ENCODE measurements around the gene ZNF503. TPM values are rescaled to one million over a fixed set of nuclear protein-coding genes. Genes with fewer than 3 reads are reported as not detected.
A peak's percentile ranks its signal among the peaks of the same experiment; 100 is the strongest.

The ZNF503 gene
- total and polyA plus RNA-seq, 8 donors = 13.8 to 41.2 (median 23.4) TPM

DNA sequence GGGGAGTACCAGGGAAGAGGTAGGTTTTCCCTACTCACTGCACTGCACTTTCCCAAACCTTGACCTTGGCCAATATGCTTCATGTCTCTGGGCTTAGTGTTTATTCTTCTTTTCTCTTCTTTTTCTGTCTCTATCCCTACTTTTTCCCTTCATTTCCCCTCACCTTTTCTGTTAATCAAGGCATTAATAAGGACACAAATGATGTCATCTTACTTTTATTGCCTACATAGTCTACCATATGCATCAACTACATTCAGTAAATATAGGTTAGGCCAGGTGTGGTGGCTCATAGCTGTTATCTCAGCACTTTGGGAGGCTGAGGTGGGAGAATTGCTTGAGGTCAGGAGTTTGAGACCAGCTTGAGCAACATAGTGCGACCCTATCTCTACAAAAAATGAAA is 13.0 kb upstream of the ZNF503 start:
- FAIRE-seq (no peak), DNase-seq (no peak), ATAC-seq (no peak)
- no peak overlapping the region for H3K27ac ChIP-seq
- H3K9me3 ChIP-seq = no peaks in the 10 kb centered on the region
- no peaks in the 10 kb centered on the region for H3K36me3 ChIP-seq
- H3K4me1 ChIP-seq = peaks cover 0 to 4% (median 0%) of the 10 kb centered on the region in 3 donors
- H3K27me3 ChIP-seq = no peaks in the 10 kb centered on the region
- 93 to 95% methylated on average over 1 of the region's 1 CpG for whole genome bisulfite sequencing, 2 donors
- TF ChIP-seq, protein P1, sequence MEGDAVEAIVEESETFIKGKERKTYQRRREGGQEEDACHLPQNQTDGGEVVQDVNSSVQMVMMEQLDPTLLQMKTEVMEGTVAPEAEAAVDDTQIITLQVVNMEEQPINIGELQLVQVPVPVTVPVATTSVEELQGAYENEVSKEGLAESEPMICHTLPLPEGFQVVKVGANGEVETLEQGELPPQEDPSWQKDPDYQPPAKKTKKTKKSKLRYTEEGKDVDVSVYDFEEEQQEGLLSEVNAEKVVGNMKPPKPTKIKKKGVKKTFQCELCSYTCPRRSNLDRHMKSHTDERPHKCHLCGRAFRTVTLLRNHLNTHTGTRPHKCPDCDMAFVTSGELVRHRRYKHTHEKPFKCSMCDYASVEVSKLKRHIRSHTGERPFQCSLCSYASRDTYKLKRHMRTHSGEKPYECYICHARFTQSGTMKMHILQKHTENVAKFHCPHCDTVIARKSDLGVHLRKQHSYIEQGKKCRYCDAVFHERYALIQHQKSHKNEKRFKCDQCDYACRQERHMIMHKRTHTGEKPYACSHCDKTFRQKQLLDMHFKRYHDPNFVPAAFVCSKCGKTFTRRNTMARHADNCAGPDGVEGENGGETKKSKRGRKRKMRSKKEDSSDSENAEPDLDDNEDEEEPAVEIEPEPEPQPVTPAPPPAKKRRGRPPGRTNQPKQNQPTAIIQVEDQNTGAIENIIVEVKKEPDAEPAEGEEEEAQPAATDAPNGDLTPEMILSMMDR (IDR thresholded peaks at IDR 0.05) = no peak
- H3K4me3 ChIP-seq = no peak overlapping the region
- intact Hi-C loops (cut with DNase I) = loop anchor here in 2 of 3 donors (10.0 kb wide), 2 partner anchors 310 to 490 kb away; no protein-coding TSS in a partner anchor

DNA sequence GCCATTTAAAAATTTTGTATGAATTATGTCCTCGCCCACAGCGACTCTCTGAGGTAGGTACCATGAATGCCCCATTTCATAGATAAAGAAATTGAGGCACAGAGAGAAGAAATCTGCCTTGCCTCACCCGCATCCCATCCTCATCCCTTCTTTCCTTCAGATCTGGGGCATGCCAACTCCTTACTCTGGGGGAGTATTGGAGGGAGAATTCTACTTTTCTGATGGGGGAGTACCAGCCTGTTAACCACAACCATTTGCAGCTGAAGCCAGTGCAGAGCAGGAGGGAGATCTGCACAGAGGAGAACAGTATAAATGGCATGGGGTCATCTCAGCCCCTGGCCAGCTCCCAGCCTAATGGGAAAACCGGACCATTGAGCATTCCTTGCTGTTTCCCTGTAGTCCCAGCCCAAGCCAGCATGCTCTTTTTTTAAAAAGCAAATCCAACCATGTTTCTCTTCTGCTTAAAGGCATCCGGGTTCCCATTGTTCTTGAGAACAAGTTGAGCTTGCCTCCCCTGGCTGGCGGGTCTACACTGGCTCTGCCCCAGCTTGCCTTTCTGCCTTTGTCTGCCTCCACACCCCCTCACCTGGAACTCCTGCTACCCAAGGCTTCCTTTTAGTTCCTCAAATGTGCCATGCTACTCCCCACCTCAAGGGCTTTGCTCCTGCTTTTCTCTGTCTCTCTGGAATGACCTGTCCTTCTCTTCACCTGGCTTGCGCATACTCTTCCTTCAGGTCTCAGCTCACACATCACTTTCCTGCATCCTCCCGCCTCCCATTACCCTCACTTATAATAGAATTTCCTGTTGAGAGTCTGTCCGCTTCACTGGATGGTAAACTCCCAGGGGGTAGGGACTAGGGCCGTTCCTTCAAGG is 8.8 kb upstream of the ZNF503 start:
- peak overlapping the region in 1 of 4 donors; percentile 84 for H3K27ac ChIP-seq
- ATAC-seq (no peak), FAIRE-seq (no peak), DNase-seq (no peak)
- H3K4me1 ChIP-seq = peaks cover 0 to 4% (median 0%) of the 10 kb centered on the region in 3 donors
- intact Hi-C loops (cut with DNase I) = loop anchor here in 2 of 3 donors (10.0 kb wide), 2 partner anchors 314 to 494 kb away; no protein-coding TSS in a partner anchor
- TF ChIP-seq, protein P1 (IDR thresholded peaks at IDR 0.05) = no peak
- H3K9me3 ChIP-seq = no peaks in the 10 kb centered on the region
- no peaks in the 10 kb centered on the region for H3K27me3 ChIP-seq
- peak overlapping the region in 1 of 4 donors; percentile 61 for H3K4me3 ChIP-seq
- no peaks in the 10 kb centered on the region for H3K36me3 ChIP-seq
- 77 to 80% methylated on average over 10 of the region's 10 CpGs for WGBS, 2 donors

DNA sequence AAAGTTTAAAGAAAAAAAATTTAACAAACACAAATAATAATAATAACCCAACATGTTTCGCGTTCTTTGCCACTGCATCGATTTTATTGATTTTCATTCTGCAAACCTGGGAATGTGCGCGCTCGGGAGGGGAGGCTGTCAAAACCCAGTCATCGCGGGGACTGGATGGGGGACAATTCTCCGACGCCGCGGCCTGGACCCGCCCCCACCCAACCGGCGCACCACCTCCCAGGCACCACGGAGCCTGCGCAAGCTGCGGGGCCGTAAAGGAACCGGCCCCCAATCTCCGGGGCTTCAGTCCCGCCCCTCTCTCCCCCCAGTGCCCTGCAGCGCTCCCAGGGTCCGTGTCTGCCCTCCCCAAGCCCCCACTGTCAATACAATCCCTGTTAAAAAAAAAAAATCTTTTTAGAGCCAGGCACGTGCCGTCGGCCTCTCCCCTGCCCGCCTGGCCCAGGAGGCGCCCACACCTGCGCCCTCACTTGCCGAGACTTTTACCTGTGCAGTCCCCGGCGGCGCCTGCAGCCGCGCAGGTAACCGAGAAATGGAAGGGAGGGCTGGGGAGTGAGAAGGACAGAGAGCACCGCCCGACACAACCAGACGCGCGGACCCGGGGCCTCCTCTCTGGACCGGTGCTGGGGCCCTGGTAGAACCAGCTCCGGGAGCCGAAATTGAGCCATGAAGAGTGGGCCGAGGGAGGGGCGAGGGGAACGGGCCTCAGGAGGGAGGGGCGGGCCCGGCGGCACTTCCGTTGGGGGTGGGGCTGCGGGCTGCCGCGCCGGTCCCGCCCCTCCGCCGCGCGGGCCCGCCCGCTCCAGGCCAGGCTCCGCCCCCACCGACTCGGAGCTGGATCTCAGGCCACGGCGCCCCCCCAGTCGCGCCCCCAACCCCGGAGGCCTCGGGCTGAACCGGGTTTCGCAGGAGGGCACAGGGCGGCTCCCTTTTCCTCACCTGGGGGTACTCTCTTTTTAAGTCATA is 7.6 kb upstream of the ZNF503 start:
- Histone ChIP-seq H3K36me3 (no peaks in the 10 kb centered on the region), H3K27ac (peak overlapping the region; percentile 70 to 97 (median 86)), H3K9me3 (no peaks in the 10 kb centered on the region), H3K27me3 (no peaks in the 10 kb centered on the region), H3K4me3 (peak overlapping the region; percentile 49 to 87 (median 60)), H3K4me1 (peaks cover 0 to 4% (median 0%) of the 10 kb centered on the region in 3 donors)
- no peak for FAIRE-seq
- peak; percentile 82 to 91 (median 87) for DNase-seq
- TF ChIP-seq, protein P1 (IDR thresholded peaks at IDR 0.05) = no peak
- ATAC-seq = peak; percentile 69 to 86 (median 82)
- 1% methylated on average over 66 to 76 of the region's 76 CpGs for WGBS, 2 donors
- intact Hi-C loops (cut with DNase I) = loop anchor here in 1 of 3 donors (10.0 kb wide), 2 partner anchors 366 to 516 kb away; no protein-coding TSS in a partner anchor

DNA sequence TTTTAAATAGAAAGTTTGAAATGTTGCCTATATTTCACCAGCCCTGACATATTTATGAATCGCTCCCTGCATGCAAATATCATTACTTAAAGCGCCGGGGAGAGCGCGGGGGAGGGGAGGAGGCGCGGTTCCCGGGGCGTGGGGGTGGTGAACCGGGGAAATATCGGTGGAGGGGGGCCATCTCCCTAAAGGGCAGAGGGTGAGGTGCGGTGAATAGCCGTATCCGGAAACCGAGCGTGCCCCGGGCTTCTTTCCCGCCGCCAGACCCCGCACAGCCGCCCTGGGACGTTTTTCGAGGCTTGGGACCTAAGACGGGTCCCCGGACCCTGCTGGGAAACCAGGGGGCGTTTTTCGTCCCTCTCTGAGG is 6.9 kb upstream of the ZNF503 start:
- TF ChIP-seq, protein P1 (IDR thresholded peaks at IDR 0.05) = no peak
- 8 to 9% methylated on average over 27 of the region's 27 CpGs for WGBS, 2 donors
- H3K4me3 ChIP-seq = peak overlapping the region; percentile 49 to 87 (median 60)
- ATAC-seq (peak in 2 of 4 donors; percentile 1), FAIRE-seq (no peak), DNase-seq (peak in 3 of 6 donors; percentile 42 to 68 (median 49))
- H3K27me3 ChIP-seq = no peaks in the 10 kb centered on the region
- H3K9me3 ChIP-seq = no peaks in the 10 kb centered on the region
- intact Hi-C loops (cut with DNase I) = loop anchor here in 1 of 3 donors (10.0 kb wide), 2 partner anchors 366 to 516 kb away; no protein-coding TSS in a partner anchor
- no peaks in the 10 kb centered on the region for H3K36me3 ChIP-seq
- H3K27ac ChIP-seq = peak overlapping the region; percentile 70 to 97 (median 86)
- H3K4me1 ChIP-seq = peaks cover 0 to 4% (median 0%) of the 10 kb centered on the region in 3 donors

Data from pancreas (tissue), 10 donors.